GM23338 (cell line): ENCODE data around the gene RAD50. TPM values are rescaled to one million over a fixed set of nuclear protein-coding genes. Genes with fewer than 3 reads are reported as not detected.

Experiments
- ATAC-seq: fragments of 200-7000 bp; cut with Tn5 transposase; 3 replicates; pipeline ENCODE4 v1.9.1; 2020
- DNase-seq: peaks from one replicate; pipeline ENCODE4 v3.0.0-alpha.2; 2015; ENCODE audit warnings: low spot score
- H2AFZ ChIP-seq: fragments of 200-600 bp; sonication (generic); 2 replicates; pipeline ENCODE4 v1.8.0; 2016; ENCODE audit warnings: antibody characterized with exemption, mild to moderate bottlenecking, moderate library complexity
- H3F3A ChIP-seq: fragments of 200-600 bp; sonication (generic); replicated peaks from 2 replicates; pipeline ENCODE4 v1.8.0; 2017; ENCODE audit warnings: antibody characterized with exemption, mixed run types, low read depth
- H3K27ac ChIP-seq: fragments of 200-600 bp; sonication (generic); 2 replicates; pipeline ENCODE4 v1.6.1; 2016; ENCODE audit warnings: low read depth
- H3K27me3 ChIP-seq: fragments of 200-600 bp; sonication (generic); 2 replicates; pipeline ENCODE4 v1.8.0; 2016; ENCODE audit warnings: mild to moderate bottlenecking, mixed run types, moderate library complexity; ENCODE audit not compliant: insufficient read depth
- H3K36me3 ChIP-seq: fragments of 200-600 bp; sonication (generic); 2 replicates; pipeline ENCODE4 v1.8.0; 2016; ENCODE audit warnings: mild to moderate bottlenecking; ENCODE audit not compliant: insufficient read depth
- H3K4me1 ChIP-seq: fragments of 200-600 bp; sonication (generic); 2 replicates; pipeline ENCODE4 v1.8.0; 2016; ENCODE audit warnings: mild to moderate bottlenecking, moderate library complexity; ENCODE audit not compliant: insufficient read depth
- H3K4me2 ChIP-seq: fragments of 200-600 bp; sonication (generic); 2 replicates; pipeline ENCODE4 v1.7.1; 2017; ENCODE audit warnings: mixed run types
- H3K4me3 ChIP-seq: fragments of 200-600 bp; sonication (generic); 2 replicates; pipeline ENCODE4 v1.6.1; 2016; ENCODE audit warnings: mixed run types
- H3K79me2 ChIP-seq: fragments of 200-600 bp; sonication (generic); replicated peaks from 2 replicates; pipeline ENCODE4 v1.8.0; 2017; ENCODE audit warnings: mild to moderate bottlenecking; ENCODE audit not compliant: insufficient read depth
- H3K9me2 ChIP-seq: fragments of 200-600 bp; sonication (generic); 2 replicates; pipeline ENCODE4 v1.8.0; 2017; ENCODE audit not compliant: insufficient read depth
- H4K20me1 ChIP-seq: fragments of 200-600 bp; sonication (generic); replicated peaks from 2 replicates; pipeline ENCODE4 v1.8.0; 2017; ENCODE audit warnings: mild to moderate bottlenecking; ENCODE audit not compliant: insufficient read depth
- H3K27ac Mint-ChIP-seq: 2 replicates; pipeline ENCODE4 v1.8.0; 2020; ENCODE audit warnings: inconsistent platforms, mild to moderate bottlenecking, moderate library complexity, mixed read lengths
- H3K27me3 Mint-ChIP-seq: 3 replicates; pipeline ENCODE4 v1.8.0; 2022; ENCODE audit warnings: low read depth, mild to moderate bottlenecking, moderate library complexity, mixed read lengths, inconsistent platforms; ENCODE audit not compliant: insufficient read depth, poor library complexity
- H3K36me3 Mint-ChIP-seq: 3 replicates; pipeline ENCODE4 v1.8.0; 2021; ENCODE audit warnings: low read depth, mild to moderate bottlenecking, inconsistent platforms, moderate library complexity, mixed read lengths
- H3K4me1 Mint-ChIP-seq: 3 replicates; pipeline ENCODE4 v1.8.0; 2020; ENCODE audit warnings: mild to moderate bottlenecking, inconsistent platforms, mixed read lengths
- H3K4me3 Mint-ChIP-seq: 3 replicates; pipeline ENCODE4 v1.8.0; 2021; ENCODE audit warnings: moderate library complexity, mild to moderate bottlenecking, inconsistent platforms, mixed read lengths
- H3K9me3 Mint-ChIP-seq: 3 replicates; pipeline ENCODE4 v1.8.0; 2020; ENCODE audit warnings: moderate library complexity, mild to moderate bottlenecking, inconsistent platforms, mixed read lengths
- CREB1 ChIP-seq: fragments of 250-450 bp; sonication (Bioruptor Pico); IDR thresholded peaks from 2 replicates; pipeline ENCODE4 v1.5.0; 2020; ENCODE audit warnings: low read depth, mild to moderate bottlenecking, moderate library complexity
- CTCF ChIP-seq, 2 experiments: fragments of 200-600 bp in 1 of 2; sonication (generic) in 1 of 2; conservative IDR thresholded peaks; 2 replicates each; pipeline versions ENCODE4 v1.5.1 to v1.6.1; 2016 to 2017; ENCODE audit warnings: antibody characterized with exemption in 2 of 2, low read depth in 2 of 2, mild to moderate bottlenecking in 2 of 2, moderate library complexity in 1 of 2
- ETS1 ChIP-seq: IDR thresholded peaks from 2 replicates; pipeline ENCODE4 v1.6.1; 2016; ENCODE audit warnings: antibody characterized with exemption
- EZH2 ChIP-seq: fragments of 200-600 bp; sonication (generic); IDR thresholded peaks from one replicate; pipeline ENCODE4 v1.8.0; 2017; ENCODE audit warnings: antibody characterized with exemption, mild to moderate bottlenecking, low read depth; ENCODE audit not compliant: unreplicated experiment
- EZH2phosphoT487 ChIP-seq: fragments of 200-600 bp; sonication (generic); IDR thresholded peaks from one replicate; pipeline ENCODE4 v1.8.1; 2018; ENCODE audit warnings: antibody characterized with exemption; ENCODE audit not compliant: unreplicated experiment
- NANOG ChIP-seq: IDR thresholded peaks from 2 replicates; pipeline ENCODE4 v1.6.1; 2016; ENCODE audit warnings: antibody characterized with exemption, borderline replicate concordance
- ZNF114 ChIP-seq: fragments of 250-450 bp; sonication (Bioruptor Pico); IDR thresholded peaks from 2 replicates; pipeline ENCODE4 v1.5.0; 2020; ENCODE audit warnings: mild to moderate bottlenecking, moderate library complexity
- ZNF331 ChIP-seq: fragments of 250-450 bp; sonication (Bioruptor Pico); IDR thresholded peaks from 2 replicates; pipeline ENCODE4 v1.5.0; 2020; ENCODE audit warnings: low read depth, mild to moderate bottlenecking, moderate library complexity
- polyA plus RNA-seq: library from polyadenylated mRNA; unstranded; fragments of >200 nt; fragmentation: Nextera tagmentation; extraction: Ambion mirVana; gene quantifications from 2 replicates; pipeline ENCODE4 v1.2.1, GENCODE V29; 2016
- total RNA-seq: library from RNA; depleted of rRNA; stranded (reverse); fragments of >200 nt; shearing (Covaris generic); gene quantifications from 2 replicates; pipeline ENCODE4 v1.2.3, GENCODE V29; 2014
- TF ChIP-seq, protein P1 (sequence below): IDR thresholded peaks from one replicate; pipeline ENCODE4 v1.6.1; 2018; ENCODE audit warnings: antibody characterized with exemption; ENCODE audit not compliant: unreplicated experiment

The RAD50 gene
- total and polyA plus RNA-seq, 2 experiments from 2014 or later: 27.0 to 52.2 TPM

GRCh38 chr5:132684922-132685720 is 128.3 kb downstream of the RAD50 start:
- no peak overlapping the region for H3K4me3 Mint-ChIP-seq
- Histone ChIP-seq H3F3A (no peaks in the 10 kb centered on the region), H3K79me2 (no peaks in the 10 kb centered on the region), H3K27me3 (no peaks in the 10 kb centered on the region), H3K36me3 (no peaks in the 10 kb centered on the region), H3K4me1 (no peaks in the 10 kb centered on the region), H3K4me3 (no peak overlapping the region), H3K27ac (no peak overlapping the region), H3K4me2 (no peak overlapping the region), H3K9me2 (no peaks in the 10 kb centered on the region), H4K20me1 (no peaks in the 10 kb centered on the region), H2AFZ (no peak overlapping the region)
- TF ChIP-seq ETS1: no peak
- no peak for TF ChIP-seq CREB1
- DNase-seq (no peak), ATAC-seq (no peak)
- H3K36me3 Mint-ChIP-seq: no peaks in the 10 kb centered on the region
- H3K4me1 Mint-ChIP-seq: peaks cover 3% of the 10 kb centered on the region
- no peak overlapping the region for H3K27ac Mint-ChIP-seq
- peaks cover 4% of the 10 kb centered on the region for H3K27me3 Mint-ChIP-seq
- H3K9me3 Mint-ChIP-seq: no peaks in the 10 kb centered on the region

GRCh38 chr5:132686193-132686592 is 129.4 kb downstream of the RAD50 start:
- Histone ChIP-seq H3F3A (no peaks in the 10 kb centered on the region), H3K79me2 (no peaks in the 10 kb centered on the region)
- no peak for DNase-seq
- TF ChIP-seq ZNF331: no peak
- no peak for TF ChIP-seq NANOG
- TF ChIP-seq EZH2: no peak
- TF ChIP-seq CTCF (conservative IDR thresholded peaks at IDR 0.05; ENCODE audit: low read depth in 2 of 2): no peak
- no peak for TF ChIP-seq EZH2phosphoT487
- TF ChIP-seq, protein P1, sequence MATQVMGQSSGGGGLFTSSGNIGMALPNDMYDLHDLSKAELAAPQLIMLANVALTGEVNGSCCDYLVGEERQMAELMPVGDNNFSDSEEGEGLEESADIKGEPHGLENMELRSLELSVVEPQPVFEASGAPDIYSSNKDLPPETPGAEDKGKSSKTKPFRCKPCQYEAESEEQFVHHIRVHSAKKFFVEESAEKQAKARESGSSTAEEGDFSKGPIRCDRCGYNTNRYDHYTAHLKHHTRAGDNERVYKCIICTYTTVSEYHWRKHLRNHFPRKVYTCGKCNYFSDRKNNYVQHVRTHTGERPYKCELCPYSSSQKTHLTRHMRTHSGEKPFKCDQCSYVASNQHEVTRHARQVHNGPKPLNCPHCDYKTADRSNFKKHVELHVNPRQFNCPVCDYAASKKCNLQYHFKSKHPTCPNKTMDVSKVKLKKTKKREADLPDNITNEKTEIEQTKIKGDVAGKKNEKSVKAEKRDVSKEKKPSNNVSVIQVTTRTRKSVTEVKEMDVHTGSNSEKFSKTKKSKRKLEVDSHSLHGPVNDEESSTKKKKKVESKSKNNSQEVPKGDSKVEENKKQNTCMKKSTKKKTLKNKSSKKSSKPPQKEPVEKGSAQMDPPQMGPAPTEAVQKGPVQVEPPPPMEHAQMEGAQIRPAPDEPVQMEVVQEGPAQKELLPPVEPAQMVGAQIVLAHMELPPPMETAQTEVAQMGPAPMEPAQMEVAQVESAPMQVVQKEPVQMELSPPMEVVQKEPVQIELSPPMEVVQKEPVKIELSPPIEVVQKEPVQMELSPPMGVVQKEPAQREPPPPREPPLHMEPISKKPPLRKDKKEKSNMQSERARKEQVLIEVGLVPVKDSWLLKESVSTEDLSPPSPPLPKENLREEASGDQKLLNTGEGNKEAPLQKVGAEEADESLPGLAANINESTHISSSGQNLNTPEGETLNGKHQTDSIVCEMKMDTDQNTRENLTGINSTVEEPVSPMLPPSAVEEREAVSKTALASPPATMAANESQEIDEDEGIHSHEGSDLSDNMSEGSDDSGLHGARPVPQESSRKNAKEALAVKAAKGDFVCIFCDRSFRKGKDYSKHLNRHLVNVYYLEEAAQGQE: no peak
- TF ChIP-seq CREB1: no peak
- no peak for TF ChIP-seq ZNF114

More at GRCh38 chr5:132686193-132686592, 129.4 kb downstream of the RAD50 start:
- Mint-ChIP-seq H3K27me3 (peaks cover 5% of the 10 kb centered on the region), H3K36me3 (no peaks in the 10 kb centered on the region), H3K4me3 (no peak overlapping the region), H3K27ac (no peak overlapping the region; the same call in 1 of the 2 replicates), H3K9me3 (no peaks in the 10 kb centered on the region), H3K4me1 (no peaks in the 10 kb centered on the region; the same call in 2 of the 3 replicates)
- H3K27ac ChIP-seq: no peak overlapping the region
- no peak overlapping the region for H3K4me3 ChIP-seq
- no peaks in the 10 kb centered on the region for H3K36me3 ChIP-seq
- H3K4me2 ChIP-seq: no peak overlapping the region
- no peaks in the 10 kb centered on the region for H3K27me3 ChIP-seq
- no peaks in the 10 kb centered on the region for H3K4me1 ChIP-seq
- H2AFZ ChIP-seq: no peak overlapping the region
- ATAC-seq: no peak
- H3K9me2 ChIP-seq: no peaks in the 10 kb centered on the region
- H4K20me1 ChIP-seq: no peaks in the 10 kb centered on the region
